HG03521 (cell line): ENCODE results near the gene EXOG.
"Not testable (repeated sequence)": the region's sequence is repeated elsewhere in the genome, so short reads cannot be mapped to it uniquely, and the experiment has no call there.

Source experiments
- ATAC-seq: cut with Tn5 transposase; IDR thresholded peaks from one replicate; pipeline ENCODE4 v1.9.1; 2021; ENCODE audit warnings: mild to moderate bottlenecking, moderate library complexity; ENCODE audit not compliant: unreplicated experiment

EXOG gene

GRCh38 chr3:38561746-38562466 is 65.8 kb downstream of the EXOG start:
- ATAC-seq, result no peak

DNA sequence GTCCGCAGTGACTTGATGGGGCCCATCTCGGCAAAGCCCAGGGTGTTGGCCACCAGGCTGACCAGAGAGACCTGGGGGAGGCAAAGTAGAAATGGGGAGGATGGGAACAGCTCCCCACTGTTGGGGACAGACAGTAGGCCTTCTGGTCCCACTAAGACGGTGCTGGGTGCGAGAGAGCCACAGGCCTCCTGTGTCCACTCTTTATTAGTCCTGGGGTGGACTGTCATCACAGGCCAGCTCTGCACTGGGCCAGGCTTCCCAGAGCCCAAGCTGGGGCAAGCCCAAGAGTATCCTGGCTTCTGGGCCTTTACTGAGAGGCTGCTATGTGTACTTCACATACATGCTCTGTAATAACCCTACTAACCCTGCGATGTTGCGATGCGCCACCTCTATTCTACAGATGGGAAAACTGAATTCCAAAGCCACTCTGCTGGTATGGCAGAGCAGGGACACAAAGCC is 66.4 kb downstream of the EXOG start:
- no peak for ATAC-seq

- ATAC-seq, result no peak
Observed at GRCh38 chr3:38563070-38563885, 67.1 kb downstream of the EXOG start.

DNA sequence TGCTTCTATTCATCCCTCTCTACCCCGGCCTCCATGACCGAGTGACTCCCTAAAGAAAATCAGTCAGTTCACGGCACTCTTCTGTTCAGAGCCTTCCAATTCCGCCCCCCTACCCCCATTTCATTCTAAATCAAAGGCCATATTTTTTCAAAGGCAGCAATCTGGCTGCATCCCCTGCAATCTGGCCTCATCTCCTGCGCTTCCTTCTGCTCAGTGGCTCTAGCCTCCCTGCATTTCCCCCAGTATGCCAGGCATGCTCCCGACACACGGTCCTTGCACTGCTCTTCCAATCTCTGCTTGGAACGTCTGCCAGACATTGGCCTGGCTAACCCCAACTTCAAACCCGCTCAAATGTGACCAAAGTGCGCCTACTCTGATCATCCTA is 67.7 kb downstream of the EXOG start:
- ATAC-seq, result no peak

GRCh38 chr3:38564631-38565338 is 68.6 kb downstream of the EXOG start:
- no peak for ATAC-seq

- ATAC-seq, result no peak
Observed at GRCh38 chr3:38565339-38566214, 69.4 kb downstream of the EXOG start.

GRCh38 chr3:38566215-38566528 is 70.0 kb downstream of the EXOG start:
- ATAC-seq, result no peak

GRCh38 chr3:38566794-38567193 is 70.7 kb downstream of the EXOG start:
- not testable (repeated sequence) for ATAC-seq

DNA sequence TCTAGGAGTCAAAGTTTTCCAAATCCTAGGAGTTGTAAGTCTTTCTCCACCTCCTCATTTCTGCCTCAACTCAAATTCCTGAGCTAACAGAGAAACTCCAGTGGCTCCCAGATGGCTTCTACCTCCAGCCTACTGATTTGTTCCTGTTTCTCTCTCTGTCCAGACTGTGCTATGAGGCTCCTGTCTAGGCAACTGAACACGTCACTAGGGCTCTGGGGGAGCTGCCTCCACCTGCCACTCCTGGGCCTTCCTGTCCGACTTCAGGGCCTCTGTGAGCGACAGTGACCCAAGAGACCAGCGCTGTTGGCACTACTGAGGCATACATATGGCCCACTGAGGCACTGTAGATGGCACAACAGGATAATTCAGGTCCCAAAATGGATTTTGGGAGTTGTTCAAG is 71.4 kb downstream of the EXOG start:
- ATAC-seq, result no peak

DNA sequence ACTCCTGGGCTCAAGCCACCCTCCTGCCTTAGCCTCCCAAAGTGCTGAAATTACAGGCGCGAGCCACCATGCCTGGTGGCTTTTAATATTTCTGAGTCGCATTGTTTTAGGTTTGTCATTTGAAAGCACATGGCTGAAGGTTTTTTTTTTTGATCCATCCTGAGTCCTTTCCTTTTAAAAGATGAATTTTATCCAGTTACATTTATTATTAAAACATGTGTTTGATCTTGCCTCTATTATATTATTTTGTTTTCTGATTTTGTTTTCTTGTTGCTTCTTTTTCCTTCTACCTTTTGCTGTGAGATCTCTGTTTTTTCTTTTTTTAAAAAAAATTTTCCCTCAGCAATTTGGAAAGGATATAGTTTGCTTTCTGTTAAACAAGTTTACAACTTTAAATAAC is 77.0 kb downstream of the EXOG start:
- ATAC-seq, result no peak

GRCh38 chr3:38573556-38573955 is 77.4 kb downstream of the EXOG start:
- no peak for ATAC-seq

DNA sequence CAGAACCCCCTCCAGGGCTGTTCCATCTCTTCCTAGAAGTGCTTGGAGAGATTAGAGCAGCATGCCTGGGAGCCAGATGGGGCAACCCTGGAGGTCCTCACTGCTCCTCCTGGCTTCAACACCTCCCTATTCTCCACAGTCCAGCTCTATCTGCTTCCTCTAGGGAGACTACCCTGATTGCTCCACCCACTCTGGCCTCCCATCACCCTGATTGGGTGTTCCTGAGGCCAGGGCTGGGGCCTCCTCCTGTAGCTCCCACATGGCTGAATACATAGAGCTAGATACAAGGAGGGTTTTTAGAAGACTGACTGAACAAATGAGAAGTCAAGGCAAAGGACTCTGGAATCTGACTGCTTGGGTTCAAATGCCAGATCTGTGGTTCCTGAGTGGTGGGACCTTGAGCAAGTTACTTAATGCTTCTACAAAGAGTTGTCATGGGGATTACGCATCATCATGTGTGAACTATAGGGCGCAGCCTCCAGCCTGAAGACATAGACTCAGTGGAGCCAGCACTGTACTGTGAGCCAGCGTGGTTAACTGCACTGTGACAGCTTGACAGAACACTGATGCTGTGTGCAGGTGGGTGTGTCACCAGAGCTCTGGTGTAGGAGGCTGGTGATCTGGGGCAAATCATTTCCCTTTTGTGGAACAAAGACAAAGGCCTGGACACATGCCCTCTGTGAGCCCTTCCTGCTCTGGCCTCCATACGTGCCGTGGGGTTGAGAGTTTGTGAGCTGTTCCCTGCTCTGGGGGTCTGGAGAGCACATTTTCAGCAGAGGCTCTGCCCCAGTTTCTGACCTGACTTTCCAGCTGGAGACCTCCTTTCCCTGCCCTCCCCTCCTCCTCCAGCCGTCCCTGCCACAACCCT is 78.5 kb downstream of the EXOG start:
- no peak for ATAC-seq

DNA sequence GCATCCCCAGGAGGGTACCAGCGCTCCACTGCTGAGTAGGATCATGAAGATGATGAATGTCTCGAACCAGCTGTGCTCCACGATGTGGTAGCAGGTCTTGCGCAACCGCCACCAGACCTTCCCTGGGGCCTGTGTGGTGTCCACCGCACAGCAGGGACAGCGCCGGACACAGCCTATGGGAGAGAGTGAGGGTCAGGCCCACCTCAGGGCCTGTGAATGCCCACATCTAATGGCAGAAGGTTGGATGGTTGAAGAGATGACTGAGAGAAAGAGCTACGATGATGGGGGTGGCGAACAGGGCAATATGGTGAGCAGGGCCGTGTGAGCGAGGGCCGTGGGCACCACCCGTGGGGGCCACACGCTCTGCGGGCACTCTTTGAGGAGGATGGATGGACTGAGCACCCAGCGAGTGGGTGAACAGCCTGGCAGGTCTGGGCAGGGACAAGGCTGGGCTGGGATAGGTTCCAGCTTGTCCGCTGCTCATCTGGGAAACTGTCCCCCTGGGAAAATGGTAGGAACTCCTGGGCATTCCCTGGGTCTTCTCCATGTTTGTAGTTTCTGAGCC is 79.2 kb downstream of the EXOG start:
- no peak for ATAC-seq
